DND-41 (cell line): ENCODE data around the gene NUMA1.

Experiments used
- CTCF ChIP-seq: IDR thresholded peaks from 2 replicates; pipeline ENCODE4 v1.5.1; 2012; ENCODE audit warnings: borderline replicate concordance, low read length, moderate library complexity, mild to moderate bottlenecking; ENCODE audit not compliant: poor library complexity, severe bottlenecking; ENCODE audit errors: extremely low read depth
- EZH2 ChIP-seq: IDR thresholded peaks from 3 replicates; pipeline ENCODE4 v1.6.1; 2012; ENCODE audit warnings: borderline replicate concordance, low read depth, mild to moderate bottlenecking, moderate library complexity, low read length, inconsistent platforms; ENCODE audit not compliant: severe bottlenecking

DNA sequence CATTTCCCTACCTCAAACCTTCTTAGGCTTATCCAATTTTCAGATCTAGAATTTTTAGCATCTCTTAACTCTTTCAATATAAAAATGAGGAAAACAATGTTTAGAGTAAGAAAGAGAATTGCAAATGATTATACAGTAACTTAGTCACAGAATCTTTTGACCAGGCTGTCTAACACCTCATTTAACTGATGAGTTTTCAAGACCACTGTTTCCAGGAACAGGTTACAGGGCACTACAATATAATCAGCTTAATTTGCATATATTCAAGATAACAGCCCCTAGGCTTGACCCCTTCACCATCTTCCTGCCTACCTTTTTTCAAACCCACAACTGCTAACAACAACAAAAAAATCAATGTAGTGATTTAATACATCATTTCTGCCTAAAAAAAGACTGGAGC, 12.7 kb downstream of the NUMA1 start:
- TF ChIP-seq CTCF: no peak
- no peak for TF ChIP-seq EZH2
